Measurements from ENCODE around the gene NEUROG1. TPM values are rescaled to one million over a fixed set of nuclear protein-coding genes. Genes with fewer than 3 reads are reported as not detected.

NEUROG1 gene
- not detected for polyA plus RNA-seq (2012; ENCODE audit: low read depth, missing spikeins)

- FAIRE-seq, result no peak
- TF ChIP-seq SPI1 (IDR thresholded peaks at IDR 0.05; ENCODE audit: low read depth, low read length) (no peak), POU2F2 (IDR thresholded peaks at IDR 0.05; ENCODE audit: low read depth, low read length) (no peak), TAF1 (IDR thresholded peaks at IDR 0.05; ENCODE audit: low read depth, low read length) (no peak), POLR2AphosphoS5 (IDR thresholded peaks at IDR 0.05; ENCODE audit: low read depth, low read length) (no peak)
- DNase-seq (ENCODE audit: insufficient read length, low spot score), result no peak
These were observed at the start of gene NEUROG1 for GRCh38 chr5:135535820-135536801. TSS of gene NEUROG1 (minus strand) at chr5:135535964. CDS start at chr5:135535690, 274 bp downstream.

GRCh38 chr5:135584918-135585317 lies 49.2 kb upstream of the NEUROG1 start:
- TF ChIP-seq TAF1 (IDR thresholded peaks at IDR 0.05; ENCODE audit: low read depth, low read length) (no peak), POLR2AphosphoS5 (IDR thresholded peaks at IDR 0.05; ENCODE audit: low read depth, low read length) (no peak), PAX5 (IDR thresholded peaks at IDR 0.05; ENCODE audit: insufficient read depth, low read length, severe bottlenecking) (no peak), POU2F2 (IDR thresholded peaks at IDR 0.05; ENCODE audit: low read depth, low read length) (no peak), SPI1 (IDR thresholded peaks at IDR 0.05; ENCODE audit: low read depth, low read length) (no peak), POLR2A (IDR thresholded peaks at IDR 0.05; ENCODE audit: low read depth, low read length) (no peak)
- DNase-seq (ENCODE audit: insufficient read length, low spot score) (no peak), FAIRE-seq (no peak)

- FAIRE-seq, result no peak
- no peak for TF ChIP-seq TAF1 (IDR thresholded peaks at IDR 0.05; ENCODE audit: low read depth, low read length)
- TF ChIP-seq POU2F2 (IDR thresholded peaks at IDR 0.05; ENCODE audit: low read depth, low read length), result no peak
- no peak for TF ChIP-seq PAX5 (IDR thresholded peaks at IDR 0.05; ENCODE audit: insufficient read depth, low read length, severe bottlenecking)
- TF ChIP-seq POLR2A (IDR thresholded peaks at IDR 0.05; ENCODE audit: low read depth, low read length), result no peak
- no peak for TF ChIP-seq POLR2AphosphoS5 (IDR thresholded peaks at IDR 0.05; ENCODE audit: low read depth, low read length)
- no peak for TF ChIP-seq SPI1 (IDR thresholded peaks at IDR 0.05; ENCODE audit: low read depth, low read length)
- DNase-seq (ENCODE audit: insufficient read length, low spot score), result no peak
These were observed 48.5 kb upstream of the NEUROG1 start for GRCh38 chr5:135584276-135584675.

GRCh38 chr5:135582099-135582781 lies 46.5 kb upstream of the NEUROG1 start:
- no peak for FAIRE-seq
- TF ChIP-seq SPI1 (IDR thresholded peaks at IDR 0.05; ENCODE audit: low read depth, low read length) (no peak), PAX5 (IDR thresholded peaks at IDR 0.05; ENCODE audit: insufficient read depth, low read length, severe bottlenecking) (no peak), POLR2AphosphoS5 (IDR thresholded peaks at IDR 0.05; ENCODE audit: low read depth, low read length) (no peak), POU2F2 (IDR thresholded peaks at IDR 0.05; ENCODE audit: low read depth, low read length) (no peak), POLR2A (IDR thresholded peaks at IDR 0.05; ENCODE audit: low read depth, low read length) (no peak), TAF1 (IDR thresholded peaks at IDR 0.05; ENCODE audit: low read depth, low read length) (no peak)
- DNase-seq (ENCODE audit: insufficient read length, low spot score), result no peak

- FAIRE-seq, result no peak
- TF ChIP-seq POLR2AphosphoS5 (IDR thresholded peaks at IDR 0.05; ENCODE audit: low read depth, low read length) (no peak), PAX5 (IDR thresholded peaks at IDR 0.05; ENCODE audit: insufficient read depth, low read length, severe bottlenecking) (no peak)
- no peak for DNase-seq (ENCODE audit: insufficient read length, low spot score)
These were observed 43.0 kb upstream of the NEUROG1 start, which contains the start of gene CXCL14 for GRCh38 chr5:135578685-135579341. TSS of gene CXCL14 (minus strand) at chr5:135578991. CDS start at chr5:135578778, 213 bp downstream.

GRCh38 chr5:135578305-135578684 lies 42.5 kb upstream of the NEUROG1 start:
- no peak for FAIRE-seq
- TF ChIP-seq PAX5 (IDR thresholded peaks at IDR 0.05; ENCODE audit: insufficient read depth, low read length, severe bottlenecking) (no peak), POLR2AphosphoS5 (IDR thresholded peaks at IDR 0.05; ENCODE audit: low read depth, low read length) (no peak), TAF1 (IDR thresholded peaks at IDR 0.05; ENCODE audit: low read depth, low read length) (no peak), POLR2A (IDR thresholded peaks at IDR 0.05; ENCODE audit: low read depth, low read length) (no peak), SPI1 (IDR thresholded peaks at IDR 0.05; ENCODE audit: low read depth, low read length) (no peak), POU2F2 (IDR thresholded peaks at IDR 0.05; ENCODE audit: low read depth, low read length) (no peak)
- DNase-seq (ENCODE audit: insufficient read length, low spot score), result no peak

GRCh38 chr5:135577421-135577820 lies 41.7 kb upstream of the NEUROG1 start:
- no peak for DNase-seq (ENCODE audit: insufficient read length, low spot score)
- TF ChIP-seq POLR2AphosphoS5 (IDR thresholded peaks at IDR 0.05; ENCODE audit: low read depth, low read length), result no peak
- no peak for TF ChIP-seq PAX5 (IDR thresholded peaks at IDR 0.05; ENCODE audit: insufficient read depth, low read length, severe bottlenecking)
- TF ChIP-seq POU2F2 (IDR thresholded peaks at IDR 0.05; ENCODE audit: low read depth, low read length), result no peak
- TF ChIP-seq POLR2A (IDR thresholded peaks at IDR 0.05; ENCODE audit: low read depth, low read length), result no peak
- TF ChIP-seq TAF1 (IDR thresholded peaks at IDR 0.05; ENCODE audit: low read depth, low read length), result no peak
- TF ChIP-seq SPI1 (IDR thresholded peaks at IDR 0.05; ENCODE audit: low read depth, low read length), result no peak
- no peak for FAIRE-seq

GRCh38 chr5:135576075-135576599 lies 40.4 kb upstream of the NEUROG1 start:
- no peak for FAIRE-seq
- no peak for TF ChIP-seq PAX5 (IDR thresholded peaks at IDR 0.05; ENCODE audit: insufficient read depth, low read length, severe bottlenecking)
- no peak for TF ChIP-seq POLR2A (IDR thresholded peaks at IDR 0.05; ENCODE audit: low read depth, low read length)
- no peak for TF ChIP-seq POU2F2 (IDR thresholded peaks at IDR 0.05; ENCODE audit: low read depth, low read length)
- no peak for TF ChIP-seq POLR2AphosphoS5 (IDR thresholded peaks at IDR 0.05; ENCODE audit: low read depth, low read length)
- TF ChIP-seq TAF1 (IDR thresholded peaks at IDR 0.05; ENCODE audit: low read depth, low read length), result no peak
- no peak for TF ChIP-seq SPI1 (IDR thresholded peaks at IDR 0.05; ENCODE audit: low read depth, low read length)
- no peak for DNase-seq (ENCODE audit: insufficient read length, low spot score)
